ENCODE data around the gene EBPL. TPM values are rescaled to one million over a fixed set of nuclear protein-coding genes. Genes with fewer than 3 reads are reported as not detected.
A peak's percentile ranks its signal among the peaks of the same experiment; 100 is the strongest.

The EBPL gene
- total RNA-seq, 1 donor from 2014 or later: 49.0 TPM

GRCh38 chr13:49693191-49693733 is 2.0 kb upstream of the EBPL start:
- Mint-ChIP-seq H3K36me3 (ENCODE audit: low read depth) (peaks cover 8% of the 10 kb centered on the region), H3K9me3 (no peaks in the 10 kb centered on the region), H3K27ac (no peak overlapping the region), H3K27me3 (no peaks in the 10 kb centered on the region), H3K4me1 (peaks cover 13% of the 10 kb centered on the region), H3K4me3 (no peak overlapping the region)
- intact Hi-C loops (cut with micrococcal nuclease): loop anchor here (5.0 kb wide), 2 partner anchors 196 to 244 kb away; partner anchors contain the start of genes PHF11 and SPRYD7
- DNase-seq: no peak

DNA sequence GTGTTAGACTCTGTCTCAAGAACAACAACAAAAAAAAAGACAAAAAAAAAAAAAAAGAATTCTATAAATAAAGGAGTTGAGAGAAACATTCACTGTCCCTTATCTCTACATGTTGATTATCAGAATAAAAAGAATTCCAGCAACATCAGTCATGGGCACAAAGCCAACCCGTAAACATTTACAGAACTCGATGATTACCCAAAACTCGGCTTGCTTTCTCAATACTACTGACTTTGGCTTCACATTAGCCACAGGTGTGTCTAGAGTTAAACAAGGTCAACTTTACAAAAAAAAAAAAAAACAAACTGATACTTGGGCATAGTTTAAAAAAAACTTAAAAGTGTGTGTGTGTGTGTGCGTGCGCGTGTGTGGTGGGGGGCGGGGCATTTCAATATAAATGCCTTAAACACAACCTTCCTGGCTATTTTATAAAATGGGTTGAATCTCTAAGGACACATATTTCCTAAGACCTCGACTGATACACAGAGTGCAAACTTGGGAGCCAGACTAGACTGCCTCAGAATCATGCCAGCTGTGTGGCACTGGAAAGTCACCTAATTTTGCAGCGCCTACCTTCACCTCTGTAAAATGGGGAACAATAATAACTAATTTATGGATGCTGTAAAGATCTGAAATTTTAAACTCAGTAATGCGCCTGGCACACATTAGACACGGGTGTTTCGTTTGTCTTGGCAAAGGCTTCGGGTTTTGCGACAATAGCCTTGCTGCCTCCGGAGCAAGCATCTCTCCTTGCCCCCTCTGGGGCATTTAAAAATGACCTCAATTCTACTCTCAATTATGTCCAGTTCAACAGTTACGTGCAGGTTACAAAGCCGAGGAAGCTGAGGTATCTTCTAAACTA is 922 bp downstream of the EBPL start:
- intact Hi-C loops (cut with micrococcal nuclease): loop anchor here (2.0 to 5.0 kb wide), 3 partner anchors 193 to 306 kb away; partner anchors contain the start of genes PHF11, SPRYD7 and TRIM13
- Mint-ChIP-seq H3K27ac (peak overlapping the region; percentile 81), H3K27me3 (no peaks in the 10 kb centered on the region), H3K9me3 (no peaks in the 10 kb centered on the region), H3K4me3 (peak overlapping the region; percentile 93), H3K36me3 (ENCODE audit: low read depth) (peaks cover 26% of the 10 kb centered on the region), H3K4me1 (peaks cover 24% of the 10 kb centered on the region)
- no peak for DNase-seq

- Mint-ChIP-seq H3K36me3 (ENCODE audit: low read depth) (peaks cover 28% of the 10 kb centered on the region), H3K4me3 (no peak overlapping the region), H3K9me3 (no peaks in the 10 kb centered on the region), H3K27me3 (no peaks in the 10 kb centered on the region), H3K4me1 (peaks cover 22% of the 10 kb centered on the region), H3K27ac (no peak overlapping the region)
- intact Hi-C loops (cut with micrococcal nuclease): loop anchor here (2.0 kb wide), 1 partner anchor 109 kb away; the partner anchor contains the start of gene KPNA3
- DNase-seq: no peak
These were observed 7.8 kb downstream of the EBPL start for GRCh38 chr13:49683489-49683888.

DNA sequence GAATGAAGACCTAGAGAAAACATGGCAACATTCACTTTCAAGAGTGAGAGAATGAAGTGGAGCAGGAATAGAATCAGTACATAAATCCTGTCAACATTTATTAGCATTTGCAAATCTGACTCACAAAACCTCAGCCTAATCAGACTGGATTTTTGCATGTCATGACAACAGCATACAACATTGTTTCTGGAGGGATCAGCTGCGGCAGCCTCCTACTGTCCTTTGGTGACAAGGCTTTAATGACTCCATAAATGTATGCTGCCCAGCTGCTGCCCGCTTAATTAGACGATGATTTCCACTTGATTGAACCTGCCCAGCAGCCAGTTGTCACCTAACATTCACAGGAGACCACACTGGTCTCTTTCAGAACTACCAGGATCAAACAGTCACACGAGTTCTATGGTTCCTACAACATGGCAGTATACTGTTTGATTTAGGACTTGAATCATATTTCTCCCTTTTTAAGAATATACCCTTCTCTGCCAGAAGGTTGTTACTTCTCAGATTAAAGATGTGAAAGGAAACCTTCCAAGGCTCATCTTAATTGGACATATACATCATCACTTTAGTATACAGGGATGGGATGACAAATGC is 9.3 kb downstream of the EBPL start:
- H3K4me3 Mint-ChIP-seq: no peak overlapping the region
- peaks cover 21% of the 10 kb centered on the region for H3K36me3 Mint-ChIP-seq (ENCODE audit: low read depth)
- no peak for DNase-seq
- H3K9me3 Mint-ChIP-seq: no peaks in the 10 kb centered on the region
- intact Hi-C loops (cut with micrococcal nuclease): loop anchor here (2.0 kb wide), 1 partner anchor 111 kb away; the partner anchor contains the start of gene KPNA3
- no peaks in the 10 kb centered on the region for H3K27me3 Mint-ChIP-seq
- peaks cover 16% of the 10 kb centered on the region for H3K4me1 Mint-ChIP-seq
- H3K27ac Mint-ChIP-seq: no peak overlapping the region

DNA sequence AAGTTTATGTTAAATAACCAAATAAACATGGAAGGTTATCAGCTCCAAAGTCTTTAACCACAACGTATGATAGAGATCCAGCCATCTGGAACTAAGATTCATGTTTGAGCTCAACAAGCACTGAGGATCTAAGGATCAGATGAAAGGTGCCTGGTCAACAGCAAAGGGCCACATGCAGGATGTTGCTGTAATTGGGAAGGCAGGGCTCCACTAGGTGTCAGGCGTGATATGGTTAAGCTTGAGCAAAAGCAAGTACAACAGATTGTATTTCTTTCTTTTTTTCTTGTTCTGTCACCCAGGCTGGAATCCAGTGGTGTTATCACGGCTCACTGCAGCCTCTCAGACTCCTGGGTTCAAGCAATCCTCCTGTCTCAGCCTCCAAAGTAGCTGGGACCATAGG is 12.0 kb downstream of the EBPL start:
- Mint-ChIP-seq H3K9me3 (no peaks in the 10 kb centered on the region), H3K4me3 (no peak overlapping the region), H3K27me3 (no peaks in the 10 kb centered on the region), H3K36me3 (ENCODE audit: low read depth) (peaks cover 20% of the 10 kb centered on the region), H3K4me1 (peaks cover 13% of the 10 kb centered on the region), H3K27ac (no peak overlapping the region)
- peak; percentile 65 for DNase-seq
- intact Hi-C loops (cut with micrococcal nuclease): no loop called here

DNA sequence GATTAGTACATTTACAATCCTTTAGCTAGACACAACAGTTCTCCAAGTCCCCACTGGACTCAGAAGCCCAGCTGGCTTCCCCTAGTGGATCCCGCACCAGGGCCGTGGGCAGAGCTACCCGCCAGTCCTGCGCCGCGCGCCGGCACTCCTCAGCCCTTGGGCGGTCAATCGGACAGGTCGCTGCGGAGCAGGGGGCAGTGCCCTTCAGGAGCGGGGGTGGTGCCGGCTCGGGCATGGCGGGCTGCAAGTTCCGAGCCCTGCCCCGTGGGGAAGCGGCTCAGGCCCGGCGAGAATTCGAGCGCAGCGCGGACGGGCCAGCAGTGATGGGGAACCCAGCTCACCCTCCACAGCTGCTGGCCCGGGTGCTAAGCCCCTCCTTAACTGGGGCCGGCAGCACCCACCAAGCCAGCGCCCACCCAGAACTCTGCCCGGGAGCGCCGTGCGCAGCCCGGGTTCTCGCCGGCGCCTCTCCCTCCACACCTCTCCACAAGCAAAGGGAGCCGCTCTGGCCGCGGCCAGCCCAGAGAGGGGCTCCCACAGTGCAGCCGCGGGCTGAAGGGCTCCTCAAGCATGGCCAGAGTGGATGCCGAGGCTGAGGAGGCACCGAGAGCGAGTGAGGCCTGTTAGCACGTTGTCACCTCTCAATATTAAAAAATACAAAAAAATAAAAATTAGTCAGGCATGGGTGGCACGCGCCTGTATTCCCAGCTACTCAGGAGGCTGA is 12.9 kb downstream of the EBPL start:
- Mint-ChIP-seq H3K4me1 (peaks cover 7% of the 10 kb centered on the region), H3K27me3 (no peaks in the 10 kb centered on the region)
- intact Hi-C loops (cut with micrococcal nuclease): no loop called here

DNA sequence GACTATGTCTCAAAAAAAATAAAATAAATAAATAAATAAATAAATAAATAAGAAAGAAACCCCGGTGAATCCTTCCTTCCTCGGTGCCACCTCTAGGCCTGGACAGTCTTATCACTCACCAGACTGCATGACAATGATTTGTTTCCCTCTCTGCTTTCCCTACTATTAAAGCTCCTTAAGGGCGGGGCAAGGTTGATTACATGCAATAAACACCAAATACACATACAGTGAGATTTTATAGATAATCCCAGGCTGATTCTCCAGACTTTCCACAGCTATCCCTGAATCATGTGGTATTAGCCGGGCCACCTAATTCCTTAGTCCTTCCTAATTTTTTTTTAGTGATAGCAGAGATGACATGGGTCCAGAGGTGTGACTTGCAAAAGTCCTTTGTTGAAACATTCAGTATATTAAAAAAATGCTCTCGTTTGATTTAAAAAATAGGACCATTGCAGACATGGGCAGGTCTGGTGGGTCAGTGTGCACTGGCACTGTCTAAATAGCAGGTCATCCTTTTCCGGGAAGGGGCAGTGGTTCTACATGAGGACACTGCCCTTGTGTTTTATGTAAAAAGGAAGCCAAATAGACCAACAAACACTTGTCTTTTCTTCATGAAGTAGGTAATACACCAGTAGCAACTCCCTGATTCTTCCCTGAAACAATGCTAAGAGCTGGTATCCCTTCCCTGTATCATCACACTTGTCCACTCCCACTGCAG is 14.5 kb downstream of the EBPL start:
- H3K36me3 Mint-ChIP-seq (ENCODE audit: low read depth): peaks cover 20% of the 10 kb centered on the region
- intact Hi-C loops (cut with micrococcal nuclease): no loop called here
- no peak overlapping the region for H3K27ac Mint-ChIP-seq
- H3K4me3 Mint-ChIP-seq: no peak overlapping the region
- H3K27me3 Mint-ChIP-seq: no peaks in the 10 kb centered on the region
- DNase-seq: no peak
- peaks cover 6% of the 10 kb centered on the region for H3K4me1 Mint-ChIP-seq
- H3K9me3 Mint-ChIP-seq: no peaks in the 10 kb centered on the region

More for the DNA sequence above, 12.9 kb downstream of the EBPL start:
- Mint-ChIP-seq H3K27ac (no peak overlapping the region), H3K9me3 (no peaks in the 10 kb centered on the region), H3K36me3 (ENCODE audit: low read depth) (peaks cover 20% of the 10 kb centered on the region), H3K4me3 (no peak overlapping the region)
- DNase-seq: no peak

GRCh38 chr13:49670828-49671227 is 20.5 kb downstream of the EBPL start:
- Mint-ChIP-seq H3K9me3 (no peaks in the 10 kb centered on the region), H3K36me3 (ENCODE audit: low read depth) (peaks cover 29% of the 10 kb centered on the region), H3K27me3 (no peaks in the 10 kb centered on the region), H3K27ac (no peak overlapping the region), H3K4me1 (peaks cover 7% of the 10 kb centered on the region), H3K4me3 (no peak overlapping the region)
- intact Hi-C loops (cut with micrococcal nuclease): no loop called here
- DNase-seq: no peak

DNA sequence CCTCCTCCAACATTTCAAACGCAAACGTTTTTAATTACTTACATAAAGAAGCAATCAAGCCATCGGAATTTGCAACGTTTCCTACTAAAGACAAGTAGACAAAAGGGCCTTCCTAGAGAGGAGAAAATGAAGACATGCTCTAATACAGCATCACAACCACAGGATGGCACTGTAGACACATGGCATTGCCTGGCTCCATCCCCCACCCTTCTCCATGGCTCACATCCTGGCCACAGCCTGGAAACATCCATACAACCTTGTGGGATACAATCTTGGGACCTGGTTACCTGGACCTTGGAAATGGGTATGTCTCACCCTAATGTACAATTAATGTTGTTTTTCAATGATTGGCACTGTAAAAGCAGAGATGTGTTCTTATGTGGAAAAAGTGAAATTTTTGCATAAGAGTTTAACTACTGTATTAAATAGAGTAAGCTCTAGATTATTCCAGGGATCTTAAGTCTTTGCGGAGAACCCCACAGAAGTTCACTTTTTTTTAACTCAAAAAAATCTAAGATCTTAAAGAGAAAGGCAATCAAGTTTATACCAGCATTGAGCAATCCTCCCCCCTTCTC is 21.5 kb downstream of the EBPL start:
- H3K27ac Mint-ChIP-seq: no peak overlapping the region
- H3K36me3 Mint-ChIP-seq (ENCODE audit: low read depth): peaks cover 27% of the 10 kb centered on the region
- no peak overlapping the region for H3K4me3 Mint-ChIP-seq
- peak; percentile 73 for DNase-seq
- H3K4me1 Mint-ChIP-seq: peaks cover 6% of the 10 kb centered on the region
- intact Hi-C loops (cut with micrococcal nuclease): loop anchor here (1.0 kb wide), 1 partner anchor 178 kb away; no protein-coding TSS in a partner anchor
- no peaks in the 10 kb centered on the region for H3K9me3 Mint-ChIP-seq
- no peaks in the 10 kb centered on the region for H3K27me3 Mint-ChIP-seq

DNA sequence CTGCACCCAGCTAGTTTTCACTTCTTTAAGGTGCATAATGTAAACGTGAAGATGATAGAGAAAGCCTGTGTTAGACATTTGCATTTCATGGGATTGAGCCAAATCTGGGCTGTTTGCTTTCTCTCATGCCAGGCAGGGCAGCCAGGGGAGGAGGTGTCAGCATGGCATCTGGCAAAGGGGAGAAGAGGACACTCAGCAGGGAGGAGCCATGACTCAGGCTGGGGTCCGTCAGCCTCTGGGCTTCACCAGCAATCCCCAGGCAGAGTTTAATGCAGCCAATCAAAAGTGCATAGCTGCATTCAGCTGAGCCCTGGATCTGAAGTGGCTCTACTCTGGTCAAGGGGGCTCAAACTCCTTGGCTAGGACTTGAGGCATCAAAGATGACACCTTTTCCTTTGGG is 23.5 kb downstream of the EBPL start:
- Mint-ChIP-seq H3K27ac (no peak overlapping the region), H3K4me1 (peaks cover 6% of the 10 kb centered on the region)
- intact Hi-C loops (cut with micrococcal nuclease): no loop called here

GRCh38 chr13:49664606-49665005 is 26.7 kb downstream of the EBPL start:
- intact Hi-C loops (cut with micrococcal nuclease): no loop called here
- peaks cover 2% of the 10 kb centered on the region for H3K4me1 Mint-ChIP-seq
- H3K27ac Mint-ChIP-seq: no peak overlapping the region
- no peaks in the 10 kb centered on the region for H3K27me3 Mint-ChIP-seq
- H3K9me3 Mint-ChIP-seq: no peaks in the 10 kb centered on the region
- H3K36me3 Mint-ChIP-seq (ENCODE audit: low read depth): peaks cover 41% of the 10 kb centered on the region
- H3K4me3 Mint-ChIP-seq: no peak overlapping the region
- no peak for DNase-seq

More for the DNA sequence above, 23.5 kb downstream of the EBPL start:
- no peak overlapping the region for H3K4me3 Mint-ChIP-seq
- H3K36me3 Mint-ChIP-seq (ENCODE audit: low read depth): peaks cover 32% of the 10 kb centered on the region
- no peak for DNase-seq
- H3K9me3 Mint-ChIP-seq: no peaks in the 10 kb centered on the region
- no peaks in the 10 kb centered on the region for H3K27me3 Mint-ChIP-seq

GRCh38 chr13:49657241-49657641 is 34.0 kb downstream of the EBPL start:
- intact Hi-C loops (cut with micrococcal nuclease): no loop called here
- Mint-ChIP-seq H3K4me1 (no peaks in the 10 kb centered on the region), H3K27me3 (no peaks in the 10 kb centered on the region), H3K27ac (no peak overlapping the region), H3K36me3 (ENCODE audit: low read depth) (peaks cover 13% of the 10 kb centered on the region), H3K4me3 (no peak overlapping the region), H3K9me3 (no peaks in the 10 kb centered on the region)
- DNase-seq: no peak

GRCh38 chr13:49655906-49656305 is 35.4 kb downstream of the EBPL start:
- peaks cover 6% of the 10 kb centered on the region for H3K36me3 Mint-ChIP-seq (ENCODE audit: low read depth)
- H3K4me1 Mint-ChIP-seq: no peaks in the 10 kb centered on the region
- H3K27ac Mint-ChIP-seq: no peak overlapping the region
- DNase-seq: no peak
- no peaks in the 10 kb centered on the region for H3K9me3 Mint-ChIP-seq
- no peak overlapping the region for H3K4me3 Mint-ChIP-seq
- H3K27me3 Mint-ChIP-seq: no peaks in the 10 kb centered on the region
- intact Hi-C loops (cut with micrococcal nuclease): no loop called here

Measured in activated CD4-positive, alpha-beta T cell treated with anti-CD3 and anti-CD28 coated beads, Interleukin-2, amount 10 ng/mL, durations not matched to agents 24 days and 14 days (primary cell).